Brain pericyte (primary cell): ENCODE data around the gene EFCAB8.

Experiments
- DNase-seq: peaks from one replicate; pipeline ENCODE4 v3.0.0-alpha.2; 2012; ENCODE audit warnings: low read depth, low spot score

The EFCAB8 gene, protein sequence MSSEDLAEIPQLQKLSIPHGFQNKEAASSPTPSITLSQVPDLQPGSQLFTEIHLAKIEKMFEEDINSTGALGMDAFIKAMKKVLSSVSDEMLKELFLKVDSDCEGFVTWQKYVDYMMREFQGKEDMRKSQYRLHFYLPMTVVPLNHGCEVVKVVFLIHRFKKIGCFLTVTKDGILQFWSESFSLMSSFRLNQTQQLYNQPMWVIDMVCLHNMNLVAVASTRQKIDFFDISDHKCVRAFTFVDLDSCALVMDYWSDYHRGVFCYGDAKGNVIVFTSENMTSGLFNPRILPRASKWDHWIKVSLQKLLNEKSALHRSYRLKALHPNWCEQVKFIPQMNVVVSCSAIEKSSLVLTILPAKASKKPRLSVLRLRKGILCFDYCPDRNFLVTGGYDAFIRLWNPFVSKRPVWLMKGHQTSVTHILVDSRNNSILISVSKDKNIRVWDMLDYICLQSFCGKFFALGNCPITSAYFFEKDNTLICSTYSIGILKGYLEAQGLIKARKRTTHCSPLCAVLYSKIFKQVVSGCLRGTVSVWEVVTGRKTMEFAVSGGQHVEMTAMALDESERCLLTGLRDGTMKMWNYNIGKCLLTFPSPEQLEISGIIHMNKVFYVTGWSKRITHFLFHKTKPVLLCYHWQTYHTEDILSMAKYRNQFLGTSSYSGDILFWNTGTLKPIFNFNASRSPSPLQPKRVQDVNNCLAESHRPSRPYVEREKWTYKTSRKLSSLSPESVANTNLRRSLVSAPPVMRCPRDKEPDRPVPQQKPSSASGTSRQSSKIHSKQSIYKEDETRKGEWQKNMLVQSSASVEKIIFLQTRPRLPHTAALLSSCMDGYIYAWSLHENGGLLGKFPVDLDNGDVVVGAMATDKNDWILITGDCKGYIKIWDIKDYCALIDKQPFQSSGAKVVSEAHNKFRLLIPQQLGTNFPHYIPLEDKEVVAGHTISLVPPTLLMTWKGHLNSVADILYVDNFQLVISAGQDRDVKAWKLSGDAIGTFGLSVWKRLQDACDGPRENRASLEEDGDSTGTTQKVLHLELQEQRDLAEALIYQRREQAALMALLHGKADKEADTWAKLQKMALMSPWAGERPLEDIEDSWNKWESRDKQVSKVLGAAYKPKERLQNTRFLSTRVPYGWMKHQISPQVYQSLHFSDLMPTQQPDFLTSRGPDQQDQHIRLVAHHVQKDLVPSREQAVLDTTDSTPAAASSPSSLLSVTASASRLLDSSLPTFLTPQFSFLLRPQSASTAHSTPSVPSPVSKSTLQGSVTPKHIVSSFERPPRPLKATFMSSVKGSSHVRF

DNA sequence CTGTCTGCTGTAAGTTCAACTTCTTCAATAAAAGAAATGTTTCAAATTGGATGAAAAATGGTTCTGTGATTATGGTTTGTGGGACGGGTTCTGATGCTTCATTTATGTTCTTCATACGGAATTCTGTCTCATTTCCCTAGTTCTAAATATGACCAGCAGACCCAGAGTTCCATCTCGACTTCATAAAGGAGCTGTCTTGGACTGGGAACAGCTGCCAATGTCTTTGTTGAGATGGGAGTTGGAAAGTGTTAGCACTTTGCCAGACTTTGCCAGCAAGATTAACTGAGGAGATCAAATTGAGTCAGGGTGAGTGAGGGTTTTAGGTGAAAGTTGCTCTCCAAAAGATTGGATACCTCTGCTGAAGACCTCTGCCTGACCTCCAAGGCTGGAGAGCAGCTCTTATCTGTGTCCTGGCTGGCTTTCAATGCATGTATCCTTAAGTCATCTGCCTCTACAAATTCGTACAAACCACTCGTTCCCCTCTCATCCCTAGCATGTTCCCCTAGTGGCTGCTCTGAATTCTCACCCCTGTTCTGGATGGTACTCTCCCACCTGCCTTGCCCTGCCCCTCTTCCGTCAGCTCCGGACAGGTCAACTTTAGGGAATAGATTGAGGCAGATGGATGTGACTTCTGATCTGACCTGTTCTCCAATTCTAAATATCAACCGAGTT lies at the start of gene EFCAB8:
TSS of gene EFCAB8 (plus strand) at position 223 of the 672 bp plus-strand sequence. CDS start 4,870 bp downstream, outside the sequence.
- DNase-seq: no peak

DNA sequence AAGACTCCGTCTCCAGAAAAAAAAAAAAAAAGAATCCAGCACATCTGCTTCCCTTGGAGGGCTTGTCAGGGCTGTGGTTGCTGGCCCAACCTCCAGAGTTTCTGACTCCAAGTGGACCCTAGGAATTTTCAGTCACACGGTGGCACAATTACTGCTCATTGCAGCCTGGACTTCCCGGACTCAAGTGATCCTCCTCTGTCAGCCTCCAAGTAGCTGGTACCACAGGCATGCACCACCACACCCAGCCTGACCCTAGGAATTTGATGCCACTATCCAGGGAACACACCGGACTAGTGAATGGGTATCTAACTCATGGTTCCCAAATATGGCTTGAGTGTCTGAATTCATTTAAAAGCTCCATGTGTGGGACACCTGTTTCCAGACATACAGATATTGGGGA lies 48.8 kb upstream of the EFCAB8 start:
- DNase-seq: no peak

DNA sequence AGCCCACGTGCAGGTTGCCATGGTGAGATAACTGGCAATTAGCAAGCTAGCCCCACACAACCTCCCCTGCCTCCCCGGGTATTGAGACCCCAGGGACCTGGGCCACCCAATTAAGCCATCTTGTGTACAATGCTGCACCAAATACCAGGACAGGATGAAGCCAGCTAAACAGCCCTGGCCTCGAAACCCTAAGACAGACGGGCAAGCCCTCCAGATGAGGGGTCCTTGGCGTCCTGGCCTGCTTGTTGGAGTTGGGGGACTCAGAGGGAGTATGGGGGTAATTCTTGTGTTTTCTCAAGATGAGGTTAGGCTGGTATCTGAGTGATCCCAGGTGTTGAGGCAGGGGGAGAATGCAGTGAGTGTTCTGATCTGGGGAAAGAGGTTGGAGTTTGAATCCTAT lies 47.8 kb upstream of the EFCAB8 start:
- DNase-seq: no peak

DNA sequence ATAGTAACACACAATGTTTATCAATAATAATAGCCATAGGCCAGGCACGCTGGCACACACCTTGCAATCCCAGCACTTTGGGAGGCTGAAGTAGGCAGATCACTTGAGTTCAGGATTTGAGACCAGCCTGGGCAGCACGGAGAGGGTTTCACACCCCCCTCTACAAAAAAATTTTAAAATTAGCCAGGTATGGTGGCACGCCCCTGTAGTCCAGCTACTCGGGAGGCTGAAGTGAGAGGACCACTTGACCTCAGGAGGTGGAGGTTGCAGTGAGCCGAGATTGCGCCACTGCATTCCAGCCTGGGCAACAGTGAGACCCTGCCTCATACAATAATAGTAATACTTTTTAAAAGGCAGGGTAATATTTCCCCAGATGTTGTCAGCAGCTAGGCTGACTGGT lies 46.8 kb upstream of the EFCAB8 start:
- no peak for DNase-seq

DNA sequence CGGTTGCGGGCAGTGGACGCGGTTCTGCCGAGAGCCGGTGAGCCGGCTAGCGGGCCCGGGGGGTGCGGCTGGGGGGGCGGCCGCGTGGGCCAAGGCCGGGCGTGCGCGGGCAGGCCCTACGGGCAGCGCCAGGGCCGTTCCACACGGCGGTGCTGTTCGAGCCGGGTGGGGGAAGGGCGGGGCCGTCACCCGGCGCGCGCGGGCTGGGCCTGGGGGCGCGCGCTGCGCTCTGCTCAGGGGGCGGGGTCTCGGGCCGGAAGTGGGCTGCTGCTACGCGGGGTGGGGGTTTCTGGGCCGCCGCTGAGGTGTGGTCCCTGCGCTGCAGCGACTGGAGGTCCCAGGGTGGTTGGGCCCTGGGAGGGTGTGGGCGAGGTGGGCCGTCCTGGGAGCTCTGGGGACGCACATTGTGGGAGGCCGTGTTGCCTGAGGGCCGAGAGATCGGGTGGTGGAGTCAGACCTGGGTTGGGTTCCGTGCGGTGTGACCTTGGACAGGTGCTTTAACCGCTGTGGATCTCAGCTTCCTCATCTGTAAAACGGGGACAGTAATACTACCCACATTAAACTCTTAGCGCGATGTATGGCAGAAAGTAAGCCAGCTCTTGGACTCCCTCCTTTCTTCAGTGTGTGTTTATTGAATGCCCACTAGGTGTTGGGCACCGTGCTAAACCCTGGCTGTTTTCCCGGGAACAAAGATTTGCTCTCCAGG lies 38.6 kb upstream of the EFCAB8 start:
- no peak for DNase-seq

DNA sequence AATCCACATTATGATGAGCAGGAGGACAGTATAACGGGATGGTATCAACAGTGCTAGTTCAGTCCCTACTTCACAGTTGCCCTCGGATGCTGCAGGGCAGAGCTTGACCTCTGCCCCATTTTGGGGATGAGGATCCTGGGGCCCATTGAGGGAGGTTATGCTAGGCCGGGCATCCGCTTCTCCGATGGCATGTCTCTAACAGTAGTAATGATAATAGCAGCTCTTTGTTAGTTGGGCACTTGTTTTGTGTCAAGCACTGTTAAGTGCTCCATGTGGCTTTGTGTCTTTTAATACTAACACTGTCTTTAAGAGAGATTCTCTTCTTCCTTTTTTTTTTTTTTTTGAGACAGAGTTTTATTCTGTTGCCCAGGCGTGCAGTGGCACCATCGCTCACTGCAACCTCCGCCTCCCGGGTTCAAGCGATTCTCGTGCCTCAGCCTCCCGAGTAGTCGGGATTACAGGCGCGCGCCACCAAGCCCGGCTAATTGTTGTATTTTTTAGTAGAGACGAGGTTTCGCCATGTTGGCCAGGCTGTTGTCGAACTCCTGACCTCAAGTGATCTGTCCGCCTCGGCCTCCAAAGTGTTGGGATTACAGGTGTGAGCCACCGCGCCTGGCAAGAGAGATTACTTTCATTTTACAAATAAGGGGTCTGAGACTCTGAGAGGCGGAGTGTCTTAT lies 37.9 kb upstream of the EFCAB8 start:
- DNase-seq: no peak

DNA sequence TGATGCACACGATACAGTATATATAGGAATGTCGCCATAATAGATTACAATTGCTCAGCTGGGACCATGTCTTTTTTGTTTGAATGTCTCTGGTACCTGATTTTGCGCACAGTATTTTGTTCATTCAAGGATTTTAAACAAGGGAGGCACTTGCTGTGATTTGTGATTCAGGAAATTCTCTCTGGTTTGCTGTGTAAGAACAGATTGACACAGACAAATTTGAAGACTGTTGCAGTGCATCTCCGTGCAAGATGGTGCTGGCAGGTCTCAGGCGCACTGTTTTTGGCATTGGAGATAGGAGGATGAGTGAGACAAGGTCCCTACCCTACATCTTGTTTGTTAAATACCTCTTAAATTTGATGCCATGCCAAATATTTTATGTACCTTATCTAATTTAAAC lies 36.5 kb upstream of the EFCAB8 start:
- no peak for DNase-seq

DNA sequence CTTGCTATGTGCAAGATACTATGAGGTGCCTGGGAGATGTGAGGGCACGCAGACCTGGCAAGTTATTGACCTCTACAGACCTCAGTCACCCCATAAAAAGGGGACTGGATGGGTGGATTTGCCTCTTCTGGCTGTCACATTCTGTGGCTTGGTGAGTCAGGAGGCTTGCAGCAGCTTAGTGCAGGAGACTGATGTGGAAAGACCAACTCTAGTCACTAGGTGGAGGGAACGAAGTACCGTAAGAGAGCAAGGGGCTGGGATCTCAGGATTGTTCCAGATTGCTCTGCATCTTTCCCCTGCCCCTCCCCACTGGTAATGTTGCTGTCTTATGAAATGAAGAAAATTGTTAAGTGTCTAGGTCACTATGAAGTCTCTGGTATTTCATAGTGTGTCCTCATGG lies 35.6 kb upstream of the EFCAB8 start:
- no peak for DNase-seq

DNA sequence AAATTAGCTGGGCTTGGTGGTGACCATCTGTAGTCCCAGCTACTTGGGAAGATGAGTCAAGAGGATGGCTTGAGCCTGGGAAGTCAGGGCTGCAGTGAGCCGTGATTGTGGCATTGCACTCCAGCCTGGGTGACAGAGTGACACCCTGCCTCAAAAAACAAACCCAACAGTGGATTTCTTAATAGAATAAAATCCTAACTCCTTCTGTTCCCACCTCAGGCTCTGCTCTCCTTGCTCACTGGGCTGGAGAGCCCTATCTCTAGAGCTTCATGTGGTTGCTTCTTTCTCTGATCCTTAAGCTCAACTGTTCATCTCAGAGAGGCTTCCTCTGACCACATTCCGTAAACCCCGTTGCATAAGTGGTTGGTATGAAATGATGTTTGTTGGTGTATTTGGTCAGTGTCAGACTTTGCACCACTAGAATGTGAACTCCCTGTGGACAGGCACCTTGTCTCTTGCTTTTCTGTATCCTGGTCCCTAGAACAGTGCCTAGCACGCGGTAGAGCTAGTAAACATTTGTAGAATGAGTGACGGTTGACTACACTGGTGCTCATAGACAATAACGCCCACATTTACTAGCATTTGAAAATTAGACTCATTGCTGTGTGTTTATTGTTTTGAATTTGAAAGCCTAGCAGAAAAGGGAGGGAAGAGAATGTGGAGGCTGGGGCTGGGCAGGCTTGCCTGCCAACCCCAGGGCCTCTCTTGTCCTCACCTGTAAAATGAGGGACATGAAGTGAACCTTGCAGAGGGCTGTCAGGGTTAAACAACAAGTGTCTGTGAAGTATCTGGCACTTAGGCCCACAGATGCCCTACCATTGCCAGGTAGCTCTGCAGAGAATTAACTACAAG lies 34.8 kb upstream of the EFCAB8 start:
- no peak for DNase-seq

DNA sequence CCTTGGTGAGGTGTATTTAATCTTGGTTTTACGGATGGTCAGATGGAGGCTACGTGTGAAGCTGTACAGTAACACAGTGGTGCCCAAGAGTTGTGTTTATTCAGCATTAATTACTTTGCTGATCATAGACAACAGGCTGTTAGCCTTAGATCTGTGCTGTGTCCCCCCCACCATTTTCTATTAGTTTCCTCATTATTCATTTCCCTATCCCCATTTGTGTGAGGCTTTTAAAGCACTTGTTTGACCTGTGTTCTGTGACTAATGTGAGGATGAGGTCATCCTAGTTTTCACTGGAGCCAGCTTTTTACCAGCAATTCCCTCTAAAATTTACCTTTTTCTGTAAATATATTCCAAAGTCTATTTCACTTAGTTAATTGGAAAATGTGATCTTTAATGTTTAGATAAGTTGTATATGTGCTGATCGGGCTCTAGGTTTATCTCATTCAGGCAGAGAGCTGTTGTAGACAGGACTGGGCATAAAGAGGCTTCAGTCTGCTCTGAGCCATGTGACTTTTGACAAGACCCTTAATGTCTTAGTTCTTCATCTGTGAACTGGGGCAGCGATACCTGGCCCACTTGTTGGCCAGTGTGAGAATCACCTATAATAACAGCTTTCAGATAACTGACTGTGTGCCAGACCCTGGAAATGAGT lies 30.6 kb upstream of the EFCAB8 start:
- no peak for DNase-seq

DNA sequence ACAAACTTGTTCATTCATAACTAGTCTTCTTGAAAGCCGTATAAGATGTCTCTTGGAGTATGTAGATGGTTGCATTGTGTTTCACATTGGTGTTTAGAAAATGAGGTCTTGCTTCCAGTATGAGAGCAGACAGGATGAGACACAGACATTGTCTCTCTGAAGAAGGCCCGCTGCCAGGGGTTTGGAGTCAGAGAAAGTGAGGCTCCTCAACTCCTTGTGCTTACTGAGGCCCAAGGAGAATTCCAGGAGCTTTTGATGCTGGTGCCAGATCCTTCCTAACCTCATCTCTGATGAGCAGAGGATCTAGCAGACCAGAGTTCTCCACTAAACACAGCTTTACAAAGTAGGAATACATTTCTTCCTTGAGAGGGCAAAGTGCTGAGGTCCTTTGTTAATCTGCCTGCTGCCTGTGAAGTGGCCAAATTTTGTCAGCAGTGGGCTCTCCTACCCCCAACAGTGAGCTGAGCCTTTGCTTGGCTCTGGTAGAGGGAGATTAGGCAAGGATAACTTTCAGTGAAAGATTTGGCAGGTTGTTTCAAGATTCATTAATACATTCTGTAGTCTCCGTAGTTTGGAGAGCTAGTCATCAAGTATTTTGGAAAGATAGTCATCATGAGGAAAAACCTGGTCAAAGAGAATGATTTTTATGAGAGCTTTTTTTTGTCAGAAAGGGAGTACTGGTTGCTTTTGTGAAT lies 29.3 kb upstream of the EFCAB8 start:
- DNase-seq: no peak

DNA sequence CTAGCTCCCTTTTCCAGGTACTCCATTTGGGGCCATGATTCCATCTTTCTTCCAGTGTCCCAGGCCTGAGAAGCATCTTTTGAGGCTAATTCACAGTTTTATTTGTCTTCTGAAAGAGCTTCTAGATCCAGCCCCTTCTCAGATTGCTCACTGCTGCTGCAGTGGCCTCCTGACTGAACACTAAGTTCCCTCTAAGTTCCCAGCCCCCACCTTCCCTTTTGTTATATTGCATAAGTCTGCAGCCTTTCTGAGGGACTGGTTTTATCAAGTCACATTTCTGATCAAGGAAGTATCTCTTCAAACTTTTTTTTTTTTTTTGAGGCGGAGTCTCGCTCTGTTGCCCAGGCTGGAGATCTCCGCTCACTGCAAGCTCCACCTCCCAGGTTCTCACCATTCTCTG lies 28.3 kb upstream of the EFCAB8 start:
- DNase-seq: no peak

DNA sequence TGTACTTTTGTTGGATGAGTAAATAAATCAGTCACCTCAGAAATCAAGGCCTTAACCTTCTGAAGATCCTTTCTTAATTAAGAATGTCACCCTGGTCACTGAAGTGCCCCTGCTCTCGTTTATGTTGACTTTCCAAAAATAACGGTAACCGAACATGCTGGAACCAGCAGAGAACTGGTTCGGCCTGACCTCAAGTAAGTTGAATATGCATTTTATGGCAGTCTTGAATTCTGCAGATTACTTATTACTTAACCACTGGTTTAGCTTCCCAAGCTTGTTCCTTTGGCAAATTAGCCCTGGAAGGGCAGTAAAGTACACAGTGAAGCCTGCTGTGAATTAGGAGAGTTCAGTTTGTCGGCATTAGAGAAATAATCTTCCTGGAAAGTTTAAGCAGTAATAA lies 26.7 kb upstream of the EFCAB8 start:
- DNase-seq: no peak

DNA sequence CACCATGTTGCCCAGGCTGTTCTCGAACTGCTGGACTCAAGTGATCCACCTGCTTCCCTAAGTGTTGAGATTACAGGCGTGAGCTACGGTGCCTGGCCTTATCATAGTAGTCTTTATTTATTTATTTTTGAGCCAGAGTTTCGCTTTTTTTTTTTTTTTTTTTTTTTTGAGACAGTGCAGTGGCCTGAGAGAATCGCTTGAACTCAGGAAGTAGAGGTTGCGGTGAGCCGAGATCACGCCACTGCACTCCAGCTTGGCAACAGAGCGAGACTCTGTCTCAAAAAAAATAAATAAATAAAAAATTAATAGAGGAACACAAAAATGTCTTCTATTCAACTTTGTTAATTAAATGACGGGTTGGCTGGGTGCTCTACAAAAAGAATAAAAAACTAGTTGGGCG lies 26.1 kb upstream of the EFCAB8 start:
- no peak for DNase-seq

DNA sequence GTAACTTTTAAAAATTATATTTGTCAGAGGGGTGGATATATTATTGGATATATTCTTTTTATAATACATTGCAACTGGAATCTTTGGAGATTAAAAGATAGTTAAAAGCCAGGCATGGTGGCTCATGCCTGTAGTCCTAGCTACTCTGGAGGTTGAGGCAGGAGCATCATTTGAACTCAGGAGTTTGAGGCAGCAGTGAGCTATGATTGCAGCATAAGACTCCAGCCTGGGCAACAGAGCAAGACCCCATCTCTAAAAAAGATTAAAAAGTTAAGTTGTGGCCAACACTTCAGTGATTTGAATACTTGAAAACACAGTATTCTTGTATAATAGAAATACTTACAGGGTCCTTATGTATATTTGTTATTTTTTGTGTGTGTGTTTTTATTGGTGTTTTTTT lies 23.8 kb upstream of the EFCAB8 start:
- no peak for DNase-seq

DNA sequence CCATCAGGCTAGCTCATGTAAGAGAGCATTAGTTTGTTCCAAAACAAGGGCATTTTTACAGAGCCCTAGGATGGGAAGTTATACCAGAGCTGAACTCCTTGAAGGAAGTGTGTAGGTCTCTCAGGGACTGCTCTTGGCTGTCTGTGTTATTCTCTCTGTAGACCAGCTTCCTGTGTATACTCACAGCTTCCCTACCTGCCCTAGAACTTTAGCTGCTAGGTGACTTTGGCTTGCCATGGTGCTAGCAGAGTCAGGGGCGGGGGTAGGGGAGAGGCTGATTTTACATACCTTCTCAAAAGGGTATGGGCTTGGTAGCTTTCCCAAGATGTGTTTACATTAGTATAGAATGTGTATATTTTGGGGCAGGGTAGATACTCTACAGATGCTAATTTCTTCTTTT lies 21.6 kb upstream of the EFCAB8 start:
- no peak for DNase-seq

DNA sequence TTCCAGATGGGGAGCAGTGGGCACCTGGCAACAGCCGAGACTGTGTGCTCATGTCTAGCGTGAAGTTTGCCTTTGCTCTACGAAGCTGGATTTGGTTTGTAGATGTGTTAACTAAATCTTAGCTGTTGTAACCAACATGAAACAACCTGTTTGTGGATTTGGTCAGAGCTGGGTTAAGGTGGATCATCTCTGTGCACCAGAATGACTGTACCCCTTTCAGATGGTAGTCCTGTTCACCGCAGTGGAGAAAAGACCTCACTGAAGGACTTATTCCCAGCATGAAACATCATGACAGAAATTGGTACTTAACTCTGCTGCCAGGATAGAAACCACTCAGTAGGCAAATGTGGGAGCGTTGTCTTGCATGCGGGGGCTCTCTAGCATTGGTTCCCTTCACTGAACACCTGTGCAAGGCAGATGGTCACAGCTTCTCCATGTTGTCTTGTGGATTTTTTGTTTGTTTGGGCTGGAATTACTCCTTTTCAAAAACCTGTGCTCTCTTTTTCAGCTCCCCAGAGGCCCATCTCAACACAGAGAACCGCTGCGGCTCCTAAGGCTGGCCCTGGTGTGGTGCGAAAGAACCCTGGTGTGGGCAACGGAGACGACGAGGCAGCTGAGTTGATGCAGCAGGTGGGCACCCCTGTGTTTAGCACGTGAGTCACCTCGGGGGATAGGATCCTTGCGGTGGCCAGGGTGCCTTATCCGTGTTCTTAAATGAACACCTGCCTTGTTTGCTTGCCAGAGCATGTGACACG lies 19.3 kb upstream of the EFCAB8 start:
- no peak for DNase-seq

DNA sequence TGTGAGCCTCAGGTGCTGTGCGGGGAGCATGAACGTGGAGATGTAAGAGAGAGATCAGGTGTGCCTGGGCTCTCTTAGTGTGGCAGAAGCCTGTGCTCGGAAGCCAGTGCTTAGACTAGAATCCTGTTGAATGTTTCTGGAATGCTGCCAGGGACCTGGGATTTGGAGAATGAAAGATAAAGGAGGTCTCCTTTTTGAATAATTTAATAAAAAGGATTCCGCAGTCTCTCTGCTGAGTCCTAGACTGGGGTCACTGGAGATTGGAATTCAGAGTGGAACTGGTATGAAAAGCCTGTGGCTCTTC lies 18.8 kb upstream of the EFCAB8 start:
- no peak for DNase-seq
